Upper lobe of left lung (tissue), 6 donors: ENCODE measurements around the gene PHF23. TPM values are rescaled to one million over a fixed set of nuclear protein-coding genes. Genes with fewer than 3 reads are reported as not detected.

Experiments
- ATAC-seq, 2 donors: fragments of 200-7000 bp; cut with Tn5 transposase; one replicate each; pipeline ENCODE4 v1.9.1; 2022; ENCODE audit warnings: mild to moderate bottlenecking in 2 of 2, moderate library complexity in 2 of 2; ENCODE audit not compliant: low FRiP score in 2 of 2
- DNase-seq, 2 donors: peaks; one replicate each; pipeline ENCODE4 v3.0.0-alpha.2; 2019 to 2020
- H3K27ac ChIP-seq, 4 donors: fragments of 200-600 bp; sonication (generic); one replicate each; pipeline ENCODE4 v1.5.1; 2016 to 2019
- H3K27me3 ChIP-seq, 4 donors: fragments of 200-600 bp; sonication (generic); one replicate each; pipeline ENCODE4 v1.5.1; 2017 to 2019
- H3K36me3 ChIP-seq, 4 donors: fragments of 200-600 bp; sonication (generic); one replicate each; pipeline ENCODE4 v1.5.1; 2016 to 2019
- H3K4me1 ChIP-seq, 4 donors: fragments of 200-600 bp; sonication (generic); one replicate each; pipeline ENCODE4 v1.5.1; 2018 to 2019
- H3K4me3 ChIP-seq, 4 donors: fragments of 200-600 bp; sonication (generic); one replicate each; pipeline ENCODE4 v1.5.1; 2017 to 2019; ENCODE audit warnings: mild to moderate bottlenecking in 2 of 4, moderate library complexity in 1 of 4
- H3K9me3 ChIP-seq, 4 donors: fragments of 200-600 bp; sonication (generic); one replicate each; pipeline ENCODE4 v1.5.1; 2018 to 2019
- CTCF ChIP-seq, 6 experiments: fragments of 450-650 bp in 4 of 6; fragments of 200-600 bp in 2 of 6; sonication (generic) in 2 of 6; IDR thresholded peaks; one replicate each; pipeline ENCODE4 v1.5.1; 2016 to 2019; ENCODE audit warnings: antibody characterized with exemption in 6 of 6
- EP300 ChIP-seq, 4 donors: sonication (generic); formaldehyde crosslinking; IDR thresholded peaks; one replicate each; pipeline ENCODE4 v1.5.1; 2017; ENCODE audit warnings: antibody characterized with exemption in 4 of 4, control low read depth in 2 of 4
- POLR2A ChIP-seq, 4 donors: fragments of 450-650 bp; IDR thresholded peaks; one replicate each; pipeline ENCODE4 v1.5.1; 2016 to 2017; ENCODE audit warnings: antibody characterized with exemption in 4 of 4, mild to moderate bottlenecking in 2 of 4
- POLR2AphosphoS5 ChIP-seq, 2 donors: sonication (generic); formaldehyde crosslinking; IDR thresholded peaks; one replicate each; pipeline ENCODE4 v1.5.1; 2017; ENCODE audit warnings: antibody characterized with exemption in 2 of 2
- WGBS, 2 donors: methylation state at CpG; one replicate each; pipeline ENCODE4 v1.1.5; 2017 to 2018; 5-methylcytosine and 5-hydroxymethylcytosine counted together
- total RNA-seq, 6 donors: library from RNA; depleted of rRNA in 4 of 6; stranded (reverse); fragments of >200 nt in 4 of 6; gene quantifications; one replicate each; pipeline versions ENCODE4 v1.1.0 to v1.2.1, GENCODE V29; 2016 to 2021
- donor health status: DM: no; HTN: no; CAD: no; lungs with moderate emphysema.
- donor health status: DM: no; HTN: yes; CAD: no; lungs with severe emphysema.

Gene PHF23
- total RNA-seq, 6 donors from 2014 or later, result 25.4 to 54.5 (median 31.2) TPM

GRCh38 chr17:7259555-7259889 is 20.3 kb upstream of the PHF23 start:
- peaks cover 6 to 54% (median 37%) of the 10 kb centered on the region in 4 donors for H3K36me3 ChIP-seq
- H3K27ac ChIP-seq, result peak overlapping the region in 2 of 4 donors; percentile 83 to 89
- DNase-seq (no peak), ATAC-seq (no peak)
- H3K27me3 ChIP-seq, result peaks cover 0 to 19% (median 6%) of the 10 kb centered on the region in 4 donors
- TF ChIP-seq EP300 (IDR thresholded peaks at IDR 0.05) (no peak), CTCF (IDR thresholded peaks at IDR 0.05) (no peak), POLR2AphosphoS5 (IDR thresholded peaks at IDR 0.05) (no peak), POLR2A (IDR thresholded peaks at IDR 0.05) (no peak)
- H3K9me3 ChIP-seq, result no peaks in the 10 kb centered on the region
- 91 to 97% methylated on average over 6 of the region's 6 CpGs for WGBS, 2 donors
- H3K4me3 ChIP-seq, result peak overlapping the region in 1 of 4 donors; percentile 56
- H3K4me1 ChIP-seq, result peaks cover 24 to 61% (median 40%) of the 10 kb centered on the region in 4 donors

- DNase-seq, result peak in 1 of 2 donors; percentile 92
- no peak for TF ChIP-seq CTCF (IDR thresholded peaks at IDR 0.05)
- TF ChIP-seq POLR2A (IDR thresholded peaks at IDR 0.05), result no peak
- TF ChIP-seq EP300 (IDR thresholded peaks at IDR 0.05), result no peak
- peak; percentile 23 to 29 for TF ChIP-seq POLR2AphosphoS5 (IDR thresholded peaks at IDR 0.05)
- no peak overlapping the region for H3K4me3 ChIP-seq
- WGBS, 2 donors, result 64 to 72% methylated on average over 7 of the region's 7 CpGs
- peaks cover 11 to 59% (median 40%) of the 10 kb centered on the region in 4 donors for H3K36me3 ChIP-seq
- peaks cover 24 to 56% (median 40%) of the 10 kb centered on the region in 4 donors for H3K4me1 ChIP-seq
- H3K9me3 ChIP-seq, result no peaks in the 10 kb centered on the region
- peak overlapping the region in 2 of 4 donors; percentile 83 to 89 for H3K27ac ChIP-seq
- peak; percentile 19 to 43 for ATAC-seq
- H3K27me3 ChIP-seq, result peaks cover 0 to 19% (median 6%) of the 10 kb centered on the region in 4 donors
Observed at GRCh38 chr17:7258731-7259554, 19.7 kb upstream of the PHF23 start.

GRCh38 chr17:7256766-7257456 is 17.7 kb upstream of the PHF23 start:
- peak in 1 of 2 donors; percentile 65 for DNase-seq
- peaks cover 0 to 8% (median 3%) of the 10 kb centered on the region in 4 donors for H3K27me3 ChIP-seq
- H3K36me3 ChIP-seq, result peaks cover 11 to 59% (median 40%) of the 10 kb centered on the region in 4 donors
- H3K27ac ChIP-seq, result no peak overlapping the region
- WGBS, 2 donors, result 86 to 88% methylated on average over 8 of the region's 8 CpGs
- no peak for ATAC-seq
- no peak overlapping the region for H3K4me3 ChIP-seq
- H3K9me3 ChIP-seq, result no peaks in the 10 kb centered on the region
- TF ChIP-seq POLR2AphosphoS5 (IDR thresholded peaks at IDR 0.05) (no peak), EP300 (IDR thresholded peaks at IDR 0.05) (no peak), CTCF (IDR thresholded peaks at IDR 0.05) (no peak), POLR2A (IDR thresholded peaks at IDR 0.05) (no peak)
- peaks cover 19 to 46% (median 32%) of the 10 kb centered on the region in 4 donors for H3K4me1 ChIP-seq

GRCh38 chr17:7254511-7254910 is 15.3 kb upstream of the PHF23 start:
- no peaks in the 10 kb centered on the region for H3K27me3 ChIP-seq
- 89 to 95% methylated on average over 4 of the region's 4 CpGs for WGBS, 2 donors
- no peak for ATAC-seq
- no peak for DNase-seq
- no peaks in the 10 kb centered on the region for H3K9me3 ChIP-seq
- H3K27ac ChIP-seq, result no peak overlapping the region
- peaks cover 11 to 55% (median 39%) of the 10 kb centered on the region in 4 donors for H3K36me3 ChIP-seq
- H3K4me1 ChIP-seq, result peaks cover 21 to 37% (median 31%) of the 10 kb centered on the region in 4 donors
- H3K4me3 ChIP-seq, result no peak overlapping the region
- TF ChIP-seq EP300 (IDR thresholded peaks at IDR 0.05) (no peak), POLR2A (IDR thresholded peaks at IDR 0.05) (no peak), CTCF (IDR thresholded peaks at IDR 0.05) (no peak), POLR2AphosphoS5 (IDR thresholded peaks at IDR 0.05) (no peak)
